Measurements from ENCODE around the gene ADPRHL1. TPM values are rescaled to one million over a fixed set of nuclear protein-coding genes. Genes with fewer than 3 reads are reported as not detected.

ADPRHL1 gene
- total RNA-seq, 1 donor from 2014 or later, result 2.7 TPM

DNA sequence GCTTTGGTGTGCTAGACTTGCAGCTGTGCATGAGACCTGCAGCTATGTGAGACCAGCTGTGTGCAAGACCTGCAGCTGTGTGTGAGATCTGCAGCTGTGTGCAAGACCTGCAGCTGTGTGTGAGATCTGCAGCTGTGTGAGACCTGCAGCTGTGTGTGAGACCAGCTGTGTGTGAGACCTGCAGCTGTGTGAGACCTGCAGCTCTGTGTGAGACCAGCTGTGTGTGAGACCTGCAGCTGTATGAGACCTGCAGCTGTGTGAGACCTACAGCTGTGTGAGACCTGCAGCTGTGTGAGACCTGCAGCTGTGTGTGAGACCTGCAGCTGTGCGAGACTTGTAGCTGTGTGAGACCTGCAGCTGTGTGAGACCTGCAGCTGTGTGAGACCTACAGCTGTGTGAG is 43.9 kb upstream of the ADPRHL1 start:
- Histone ChIP-seq H3K27me3 (ENCODE audit: low read depth) (no peaks in the 10 kb centered on the region), H3K9me3 (no peaks in the 10 kb centered on the region), H3K36me3 (peaks cover 73% of the 10 kb centered on the region), H3K27ac (no peak overlapping the region), H3K4me1 (peaks cover 33% of the 10 kb centered on the region), H3K4me3 (no peak overlapping the region)
- ATAC-seq (no peak), DNase-seq (no peak)
- TF ChIP-seq, protein P1, sequence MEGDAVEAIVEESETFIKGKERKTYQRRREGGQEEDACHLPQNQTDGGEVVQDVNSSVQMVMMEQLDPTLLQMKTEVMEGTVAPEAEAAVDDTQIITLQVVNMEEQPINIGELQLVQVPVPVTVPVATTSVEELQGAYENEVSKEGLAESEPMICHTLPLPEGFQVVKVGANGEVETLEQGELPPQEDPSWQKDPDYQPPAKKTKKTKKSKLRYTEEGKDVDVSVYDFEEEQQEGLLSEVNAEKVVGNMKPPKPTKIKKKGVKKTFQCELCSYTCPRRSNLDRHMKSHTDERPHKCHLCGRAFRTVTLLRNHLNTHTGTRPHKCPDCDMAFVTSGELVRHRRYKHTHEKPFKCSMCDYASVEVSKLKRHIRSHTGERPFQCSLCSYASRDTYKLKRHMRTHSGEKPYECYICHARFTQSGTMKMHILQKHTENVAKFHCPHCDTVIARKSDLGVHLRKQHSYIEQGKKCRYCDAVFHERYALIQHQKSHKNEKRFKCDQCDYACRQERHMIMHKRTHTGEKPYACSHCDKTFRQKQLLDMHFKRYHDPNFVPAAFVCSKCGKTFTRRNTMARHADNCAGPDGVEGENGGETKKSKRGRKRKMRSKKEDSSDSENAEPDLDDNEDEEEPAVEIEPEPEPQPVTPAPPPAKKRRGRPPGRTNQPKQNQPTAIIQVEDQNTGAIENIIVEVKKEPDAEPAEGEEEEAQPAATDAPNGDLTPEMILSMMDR (IDR thresholded peaks at IDR 0.05), result no peak
- intact Hi-C loops (cut with DNase I), result no loop called here

DNA sequence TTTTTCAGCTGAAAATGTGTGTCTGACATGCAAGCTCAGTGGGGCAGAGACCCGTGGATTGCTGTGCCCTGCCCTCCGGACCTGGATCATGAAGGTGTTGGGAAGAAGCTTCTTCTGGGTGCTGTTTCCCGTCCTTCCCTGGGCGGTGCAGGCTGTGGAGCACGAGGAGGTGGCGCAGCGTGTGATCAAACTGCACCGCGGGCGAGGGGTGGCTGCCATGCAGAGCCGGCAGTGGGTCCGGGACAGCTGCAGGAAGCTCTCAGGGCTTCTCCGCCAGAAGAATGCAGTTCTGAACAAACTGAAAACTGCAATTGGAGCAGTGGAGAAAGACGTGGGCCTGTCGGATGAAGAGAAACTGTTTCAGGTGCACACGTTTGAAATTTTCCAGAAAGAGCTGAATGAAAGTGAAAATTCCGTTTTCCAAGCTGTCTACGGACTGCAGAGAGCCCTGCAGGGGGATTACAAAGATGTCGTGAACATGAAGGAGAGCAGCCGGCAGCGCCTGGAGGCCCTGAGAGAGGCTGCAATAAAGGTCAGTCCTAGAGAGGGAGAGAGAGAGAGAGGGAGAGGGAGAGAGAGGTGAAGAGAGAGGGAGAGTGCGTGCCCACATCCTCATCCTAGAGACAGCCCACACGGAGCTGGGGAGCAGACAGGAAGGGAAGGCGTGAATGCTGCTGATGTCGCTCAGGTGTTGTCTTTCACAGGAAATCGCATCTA is 42.4 kb upstream of the ADPRHL1 start:
- Histone ChIP-seq H3K9me3 (no peaks in the 10 kb centered on the region), H3K27ac (no peak overlapping the region), H3K27me3 (ENCODE audit: low read depth) (no peaks in the 10 kb centered on the region), H3K36me3 (peaks cover 58% of the 10 kb centered on the region), H3K4me3 (no peak overlapping the region), H3K4me1 (peaks cover 41% of the 10 kb centered on the region)
- TF ChIP-seq, protein P1 (IDR thresholded peaks at IDR 0.05), result no peak
- ATAC-seq (no peak), DNase-seq (no peak)
- intact Hi-C loops (cut with DNase I), result no loop called here

DNA sequence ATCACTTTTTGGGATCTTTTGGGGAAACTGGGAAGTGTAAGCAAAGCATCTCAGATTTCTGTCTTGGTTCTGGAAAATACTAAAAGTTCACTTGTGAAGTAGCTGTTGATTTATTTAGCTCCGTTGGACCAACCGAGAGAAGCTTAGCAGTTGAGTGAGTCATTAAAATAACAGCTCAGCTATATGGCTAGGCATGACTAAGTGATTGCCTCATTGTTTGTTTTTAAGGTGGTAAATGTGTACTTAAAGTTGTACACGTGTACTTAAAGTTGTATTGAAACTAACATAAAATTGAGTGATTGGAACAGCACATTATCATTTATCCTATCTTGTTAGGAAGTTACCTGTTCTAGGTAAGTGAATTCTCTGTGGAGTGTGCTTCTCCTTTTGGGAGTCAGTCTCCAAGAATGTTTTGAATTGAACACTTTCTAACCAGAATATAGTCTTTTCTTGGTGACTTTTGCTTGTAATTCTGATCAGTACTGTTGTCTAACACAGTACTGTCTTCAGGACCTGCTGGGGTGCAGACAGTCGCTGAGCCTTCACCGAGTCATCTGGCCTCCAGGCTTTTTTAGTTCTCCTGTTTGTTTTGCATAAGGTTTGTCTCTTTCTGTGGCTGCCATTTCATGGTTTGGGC is 40.1 kb upstream of the ADPRHL1 start:
- H3K36me3 ChIP-seq, result peaks cover 35% of the 10 kb centered on the region
- TF ChIP-seq, protein P1 (IDR thresholded peaks at IDR 0.05), result no peak
- peak overlapping the region; percentile 53 for H3K27ac ChIP-seq
- H3K4me1 ChIP-seq, result peaks cover 52% of the 10 kb centered on the region
- DNase-seq, result no peak
- H3K9me3 ChIP-seq, result no peaks in the 10 kb centered on the region
- intact Hi-C loops (cut with DNase I), result no loop called here
- H3K4me3 ChIP-seq, result no peak overlapping the region
- no peaks in the 10 kb centered on the region for H3K27me3 ChIP-seq (ENCODE audit: low read depth)
- ATAC-seq, result peak in 1 of 2 donors; percentile 52

DNA sequence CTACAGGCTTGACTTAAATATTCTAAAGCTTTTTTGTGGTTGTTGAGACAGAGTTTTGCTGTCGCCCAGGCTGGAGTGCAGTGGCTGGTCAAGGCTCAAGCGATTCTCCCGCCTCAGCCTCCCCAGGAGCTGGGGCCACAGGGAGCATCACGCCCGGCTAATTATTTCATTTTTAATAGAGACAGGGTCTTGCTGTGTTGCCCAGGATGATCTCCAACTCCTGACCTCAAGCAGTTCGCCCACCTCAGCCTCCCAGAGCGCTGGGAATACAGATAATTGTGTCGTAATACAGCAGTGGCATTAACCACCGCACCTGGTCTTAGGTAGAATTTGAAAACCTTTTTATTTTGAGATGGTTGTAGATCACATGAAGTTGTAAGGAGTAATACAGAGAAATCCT is 38.7 kb upstream of the ADPRHL1 start:
- H3K9me3 ChIP-seq, result no peaks in the 10 kb centered on the region
- intact Hi-C loops (cut with DNase I), result no loop called here
- H3K27ac ChIP-seq, result no peak overlapping the region

DNA sequence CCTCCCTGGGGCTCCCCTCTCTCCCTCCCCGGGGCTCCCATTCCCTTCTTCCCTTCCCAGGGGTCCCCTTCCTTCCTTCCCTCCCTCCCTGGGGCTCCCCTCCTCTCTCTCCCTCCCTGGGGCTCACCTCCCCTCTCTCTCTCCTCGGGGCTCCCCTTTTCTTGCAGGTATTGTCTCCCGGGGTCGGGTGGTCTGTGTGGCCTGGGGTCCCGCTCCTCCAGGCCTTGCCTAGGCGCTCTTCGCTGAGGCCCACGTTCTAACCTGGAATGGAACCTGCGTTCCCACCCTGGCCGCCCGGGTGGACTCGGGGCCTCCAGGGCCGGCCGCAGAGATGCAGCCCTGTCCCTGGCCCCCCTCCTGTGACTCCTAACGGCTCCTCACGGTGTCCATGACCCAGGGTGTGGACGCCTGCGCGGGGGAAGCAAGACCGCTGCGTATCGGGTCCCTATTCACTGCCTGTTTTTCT is 38.2 kb upstream of the ADPRHL1 start:
- DNase-seq, result peak; percentile 60
- peak overlapping the region; percentile 89 for H3K27ac ChIP-seq
- H3K4me3 ChIP-seq, result peak overlapping the region; percentile 91
- peaks cover 52% of the 10 kb centered on the region for H3K4me1 ChIP-seq
- no peaks in the 10 kb centered on the region for H3K9me3 ChIP-seq
- H3K27me3 ChIP-seq (ENCODE audit: low read depth), result no peaks in the 10 kb centered on the region
- ATAC-seq, result peak; percentile 7 to 11
- H3K36me3 ChIP-seq, result peaks cover 17% of the 10 kb centered on the region
- intact Hi-C loops (cut with DNase I), result no loop called here
- TF ChIP-seq, protein P1 (IDR thresholded peaks at IDR 0.05), result no peak

More for the DNA sequence above, 38.7 kb upstream of the ADPRHL1 start:
- no peak for ATAC-seq
- TF ChIP-seq, protein P1 (IDR thresholded peaks at IDR 0.05), result no peak
- H3K4me1 ChIP-seq, result peaks cover 52% of the 10 kb centered on the region
- no peaks in the 10 kb centered on the region for H3K27me3 ChIP-seq (ENCODE audit: low read depth)
- peak overlapping the region; percentile 91 for H3K4me3 ChIP-seq
- no peak for DNase-seq
- H3K36me3 ChIP-seq, result peaks cover 22% of the 10 kb centered on the region

All from lower lobe of right lung (tissue), 2 donors.